Natural killer cell treated with Interleukin-12 subunit alpha and Interleukin-12 subunit beta and Interleukin-15 and Interleukin-18, amount 100 ng/mL, for 72 hours (primary cell): ENCODE results near the gene GPRC5C. TPM values are rescaled to one million over a fixed set of nuclear protein-coding genes. Genes with fewer than 3 reads are reported as not detected.

Source experiments
- ATAC-seq, 2 donors: fragments of 150-1000 bp; cut with Tn5 transposase in 1 of 2; sonication (Bioruptor Pico), chemical (Tn5 transposase) in 1 of 2; 2 replicates each; pipeline ENCODE4 v1.10.0; 2021
- DNase-seq: peaks from one replicate; pipeline ENCODE4 v3.0.0; 2022; ENCODE audit warnings: low spot score
- H3K27ac Mint-ChIP-seq, 2 donors: 1 replicate in 1 of 2; 2 replicates in 1 of 2; pipeline ENCODE4 v1.8.0; 2022; ENCODE audit warnings: mixed read lengths in 2 of 2, mild to moderate bottlenecking in 1 of 2, moderate library complexity in 1 of 2
- H3K27me3 Mint-ChIP-seq, 2 donors: 1 replicate in 1 of 2; 2 replicates in 1 of 2; pipeline ENCODE4 v1.8.0; 2022; ENCODE audit warnings: mixed read lengths in 2 of 2
- H3K36me3 Mint-ChIP-seq: one replicate; pipeline ENCODE4 v1.8.0; 2022; ENCODE audit warnings: mixed read lengths
- H3K4me1 Mint-ChIP-seq, 2 donors: 1 replicate in 1 of 2; 2 replicates in 1 of 2; pipeline ENCODE4 v1.8.0; 2022; ENCODE audit warnings: low read depth in 2 of 2, mixed read lengths in 2 of 2, mild to moderate bottlenecking in 1 of 2
- H3K4me3 Mint-ChIP-seq: one replicate; pipeline ENCODE4 v1.8.0; 2022; ENCODE audit warnings: mixed read lengths
- H3K9me3 Mint-ChIP-seq: 2 replicates; pipeline ENCODE4 v1.8.0; 2022; ENCODE audit warnings: mixed read lengths
- total RNA-seq, 2 donors: library from RNA; stranded (reverse); gene quantifications; one replicate each; pipeline ENCODE4 v1.2.3, GENCODE V29; 2022

Gene GPRC5C
- total RNA-seq, 2 donors from 2014 or later = 0.25 TPM; not detected in 1

- ATAC-seq (no peak), DNase-seq (no peak)
- Mint-ChIP-seq H3K36me3 (no peaks in the 10 kb centered on the region), H3K27me3 (peaks cover 0 to 2% of the 10 kb centered on the region in 2 donors), H3K4me1 (peaks cover 0 to 5% of the 10 kb centered on the region in 2 donors), H3K9me3 (no peaks in the 10 kb centered on the region), H3K4me3 (no peak overlapping the region), H3K27ac (no peak overlapping the region)
These were observed 17.4 kb upstream of the GPRC5C start for GRCh38 chr17:74414510-74414909.

DNA sequence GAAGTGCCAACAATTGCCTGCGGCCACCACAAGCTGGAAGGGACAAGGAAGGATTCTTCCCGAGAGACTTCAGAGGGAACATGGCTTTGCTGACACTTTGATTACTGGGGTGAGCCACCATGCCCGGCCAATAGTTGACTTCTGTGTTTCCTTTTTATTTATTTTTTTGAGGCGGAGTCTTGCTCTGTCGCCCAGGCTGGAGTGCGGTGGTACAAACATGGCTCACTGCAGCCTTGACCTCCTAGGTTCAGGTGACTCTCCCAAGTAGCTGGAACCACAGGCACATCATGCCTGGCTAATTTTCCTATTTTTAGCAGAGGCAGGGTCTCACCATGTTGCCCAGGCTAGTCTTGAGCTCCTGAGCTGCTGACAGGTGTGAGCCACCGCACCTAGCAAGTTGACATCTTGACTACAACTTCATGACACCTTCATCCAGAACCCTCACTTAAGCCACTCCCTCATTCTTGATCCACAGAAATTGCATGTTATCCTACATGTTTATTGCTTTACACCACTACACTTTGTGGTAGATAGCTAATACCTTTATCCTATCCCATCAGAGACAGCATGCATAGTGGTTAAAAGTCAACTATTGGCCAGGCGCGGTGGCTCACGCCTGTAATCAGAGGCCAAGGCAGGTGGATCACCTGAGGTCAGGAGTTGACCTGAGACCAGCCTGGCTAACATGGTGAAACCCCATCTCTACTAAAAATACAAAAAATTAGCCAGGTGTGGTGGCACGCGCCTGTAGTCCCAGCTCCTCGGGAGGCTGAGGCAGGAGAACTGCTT is 16.1 kb upstream of the GPRC5C start:
- H3K4me1 Mint-ChIP-seq = peaks cover 0 to 5% of the 10 kb centered on the region in 2 donors
- DNase-seq (no peak), ATAC-seq (no peak)
- no peak overlapping the region for H3K4me3 Mint-ChIP-seq
- peaks cover 0 to 2% of the 10 kb centered on the region in 2 donors for H3K27me3 Mint-ChIP-seq
- no peaks in the 10 kb centered on the region for H3K36me3 Mint-ChIP-seq
- no peak overlapping the region for H3K27ac Mint-ChIP-seq
- H3K9me3 Mint-ChIP-seq = no peaks in the 10 kb centered on the region

GRCh38 chr17:74417178-74418045 is 14.5 kb upstream of the GPRC5C start:
- no peak overlapping the region for H3K4me3 Mint-ChIP-seq
- DNase-seq (no peak), ATAC-seq (peak; percentile 72 to 74)
- peaks cover 1 to 2% of the 10 kb centered on the region in 2 donors for H3K27me3 Mint-ChIP-seq
- no peaks in the 10 kb centered on the region for H3K9me3 Mint-ChIP-seq
- H3K27ac Mint-ChIP-seq = no peak overlapping the region
- H3K36me3 Mint-ChIP-seq = no peaks in the 10 kb centered on the region
- H3K4me1 Mint-ChIP-seq = peaks cover 0 to 5% of the 10 kb centered on the region in 2 donors

DNA sequence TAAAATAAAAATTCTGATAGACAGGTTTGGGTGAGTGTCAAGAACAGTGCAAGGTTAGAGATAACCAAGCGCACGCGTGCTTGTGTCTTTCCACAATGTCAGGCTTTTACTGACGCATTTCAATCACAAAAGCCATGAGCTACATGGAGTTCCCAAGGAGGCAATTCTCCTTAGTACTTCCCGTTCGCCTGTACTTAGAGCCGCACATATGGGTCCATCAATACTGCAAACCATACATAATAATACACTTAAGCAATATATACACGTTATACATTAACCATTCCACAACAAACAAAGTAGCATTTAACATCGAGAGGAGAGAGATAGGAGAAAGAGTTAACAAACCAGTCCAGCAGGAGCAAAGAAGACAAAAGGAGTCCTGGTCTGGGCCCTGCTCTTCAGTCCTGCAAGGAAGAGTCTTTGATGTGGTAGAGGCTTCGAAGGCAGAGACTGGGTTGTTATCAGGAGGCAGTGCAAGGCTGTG is 11.9 kb upstream of the GPRC5C start:
- Mint-ChIP-seq H3K36me3 (no peaks in the 10 kb centered on the region), H3K4me1 (peaks cover 0 to 5% of the 10 kb centered on the region in 2 donors), H3K27me3 (peaks cover 4 to 7% of the 10 kb centered on the region in 2 donors), H3K27ac (no peak overlapping the region), H3K9me3 (no peaks in the 10 kb centered on the region), H3K4me3 (no peak overlapping the region)
- ATAC-seq (no peak), DNase-seq (no peak)

DNA sequence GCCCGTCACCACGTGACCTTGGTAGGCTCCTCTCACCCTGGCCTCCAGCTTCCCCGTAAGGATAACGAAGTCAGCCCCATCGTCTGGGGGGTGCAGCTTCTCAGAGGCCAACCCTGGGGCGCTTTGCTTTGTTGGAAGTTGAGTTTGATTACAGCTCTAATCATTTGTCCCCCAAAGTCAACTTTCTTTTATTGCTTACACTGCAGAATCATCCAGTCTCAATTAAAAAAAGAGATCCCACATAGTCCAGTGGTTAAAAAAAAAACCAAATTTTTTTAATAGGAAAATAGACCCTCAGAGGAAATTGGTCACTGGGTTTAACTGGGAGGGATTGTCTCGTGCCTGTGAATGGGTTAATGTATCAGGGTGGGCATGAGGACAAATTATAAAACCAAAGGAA is 7.8 kb upstream of the GPRC5C start:
- H3K4me3 Mint-ChIP-seq = no peak overlapping the region
- H3K36me3 Mint-ChIP-seq = no peaks in the 10 kb centered on the region
- no peak for DNase-seq
- no peak overlapping the region for H3K27ac Mint-ChIP-seq
- H3K9me3 Mint-ChIP-seq = no peaks in the 10 kb centered on the region
- no peak for ATAC-seq
- no peaks in the 10 kb centered on the region for H3K4me1 Mint-ChIP-seq
- peaks cover 11 to 17% of the 10 kb centered on the region in 2 donors for H3K27me3 Mint-ChIP-seq

- no peak for ATAC-seq
- H3K4me1 Mint-ChIP-seq = no peaks in the 10 kb centered on the region
- H3K4me3 Mint-ChIP-seq = no peak overlapping the region
- peaks cover 9 to 17% of the 10 kb centered on the region in 2 donors for H3K27me3 Mint-ChIP-seq
- H3K36me3 Mint-ChIP-seq = no peaks in the 10 kb centered on the region
- no peaks in the 10 kb centered on the region for H3K9me3 Mint-ChIP-seq
- no peak for DNase-seq
- no peak overlapping the region for H3K27ac Mint-ChIP-seq
These were observed 7.2 kb upstream of the GPRC5C start for GRCh38 chr17:74424657-74425056.

DNA sequence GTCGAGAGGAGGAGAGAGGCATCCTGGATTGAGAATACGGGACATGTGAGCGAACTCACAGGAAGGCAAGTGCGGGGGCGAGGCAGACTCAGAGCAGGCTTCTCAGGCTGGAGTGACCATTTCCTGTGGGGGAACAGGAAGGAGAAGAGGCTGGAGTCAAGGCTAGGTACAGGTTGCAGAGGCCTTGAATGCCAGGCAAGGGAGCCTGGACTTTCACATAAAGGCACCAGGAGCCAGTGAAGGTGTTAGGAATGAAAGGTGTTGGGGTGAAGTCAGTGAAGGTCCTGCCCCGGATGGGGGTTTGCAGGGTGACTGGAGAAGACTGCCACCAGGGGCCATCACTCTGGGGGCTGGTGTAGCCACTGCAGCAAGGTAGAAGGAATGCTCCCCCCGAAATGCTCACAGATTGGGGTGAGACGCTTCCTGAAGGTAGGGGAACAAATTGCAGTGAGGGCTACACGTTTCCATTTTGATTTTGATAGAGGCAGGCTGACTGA is 5.3 kb upstream of the GPRC5C start:
- no peak overlapping the region for H3K4me3 Mint-ChIP-seq
- no peaks in the 10 kb centered on the region for H3K36me3 Mint-ChIP-seq
- H3K4me1 Mint-ChIP-seq = peaks cover 0 to 2% of the 10 kb centered on the region in 2 donors
- no peak for ATAC-seq
- H3K27ac Mint-ChIP-seq = no peak overlapping the region
- H3K27me3 Mint-ChIP-seq = peaks cover 17% of the 10 kb centered on the region in 2 donors
- no peaks in the 10 kb centered on the region for H3K9me3 Mint-ChIP-seq
- no peak for DNase-seq

DNA sequence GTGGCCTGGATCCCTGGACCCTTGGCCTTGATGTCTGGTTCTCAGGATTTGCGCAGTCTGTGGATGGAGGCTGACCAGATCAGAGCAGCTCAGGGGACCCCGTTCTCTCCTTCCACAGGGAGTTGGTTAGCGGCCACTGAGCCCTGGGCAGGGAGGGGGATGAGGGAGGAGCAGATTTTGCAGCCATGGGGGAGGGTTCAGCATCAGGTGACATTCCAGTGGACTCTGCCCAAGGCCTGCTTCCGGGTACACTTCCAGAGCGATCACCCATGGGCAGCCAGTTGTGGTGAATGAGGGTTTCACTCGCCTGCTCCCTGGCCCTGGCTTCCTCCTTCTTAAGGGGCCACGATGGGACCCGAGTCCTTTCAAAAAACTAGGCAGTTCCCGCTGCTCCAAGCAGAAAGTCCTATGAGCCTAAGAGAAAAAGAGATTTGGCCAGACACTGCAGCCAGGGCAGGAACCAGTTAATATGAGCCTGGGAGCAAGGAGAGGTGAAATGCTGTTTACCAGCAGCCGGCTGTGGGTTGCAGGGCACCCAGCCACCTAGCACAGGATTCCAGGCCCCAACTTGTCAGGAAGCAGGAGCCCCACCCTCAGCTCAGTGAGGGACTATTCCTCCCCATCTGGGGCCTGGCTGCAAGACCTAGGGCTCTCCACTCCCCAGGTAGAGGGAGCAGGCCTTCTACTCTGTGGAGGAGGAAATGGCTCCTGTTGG is 4.7 kb upstream of the GPRC5C start:
- H3K27me3 Mint-ChIP-seq = peaks cover 17% of the 10 kb centered on the region in 2 donors

DNA sequence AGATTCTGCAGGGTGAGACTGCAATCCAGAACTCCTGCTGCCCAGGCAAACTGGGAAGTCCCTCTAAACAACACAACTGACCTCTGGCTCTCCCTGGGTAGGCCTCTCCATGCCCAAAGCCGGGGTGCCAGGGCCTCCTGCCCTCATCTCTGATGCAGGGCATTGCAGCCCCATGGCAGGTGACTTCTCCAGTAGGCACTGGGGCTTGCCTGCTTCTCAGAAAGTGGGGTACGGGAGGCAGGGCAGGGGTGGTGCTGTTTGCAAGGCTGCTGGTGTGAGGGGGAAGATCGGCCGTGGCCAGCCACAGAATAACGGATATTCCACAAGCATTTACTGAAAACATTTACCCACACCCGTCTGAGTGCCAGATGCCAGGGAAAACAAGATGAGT is 4.1 kb upstream of the GPRC5C start:
- no peak overlapping the region for H3K27ac Mint-ChIP-seq
- H3K4me3 Mint-ChIP-seq = no peak overlapping the region
- ATAC-seq = no peak
- no peak for DNase-seq
- peaks cover 0 to 2% of the 10 kb centered on the region in 2 donors for H3K4me1 Mint-ChIP-seq
- peaks cover 12 to 17% of the 10 kb centered on the region in 2 donors for H3K27me3 Mint-ChIP-seq
- H3K36me3 Mint-ChIP-seq = no peaks in the 10 kb centered on the region
- H3K9me3 Mint-ChIP-seq = no peaks in the 10 kb centered on the region

More for the DNA sequence above, 4.7 kb upstream of the GPRC5C start:
- Mint-ChIP-seq H3K4me1 (peaks cover 0 to 2% of the 10 kb centered on the region in 2 donors), H3K9me3 (no peaks in the 10 kb centered on the region), H3K27ac (no peak overlapping the region), H3K4me3 (no peak overlapping the region), H3K36me3 (no peaks in the 10 kb centered on the region)
- no peak for ATAC-seq
- no peak for DNase-seq

DNA sequence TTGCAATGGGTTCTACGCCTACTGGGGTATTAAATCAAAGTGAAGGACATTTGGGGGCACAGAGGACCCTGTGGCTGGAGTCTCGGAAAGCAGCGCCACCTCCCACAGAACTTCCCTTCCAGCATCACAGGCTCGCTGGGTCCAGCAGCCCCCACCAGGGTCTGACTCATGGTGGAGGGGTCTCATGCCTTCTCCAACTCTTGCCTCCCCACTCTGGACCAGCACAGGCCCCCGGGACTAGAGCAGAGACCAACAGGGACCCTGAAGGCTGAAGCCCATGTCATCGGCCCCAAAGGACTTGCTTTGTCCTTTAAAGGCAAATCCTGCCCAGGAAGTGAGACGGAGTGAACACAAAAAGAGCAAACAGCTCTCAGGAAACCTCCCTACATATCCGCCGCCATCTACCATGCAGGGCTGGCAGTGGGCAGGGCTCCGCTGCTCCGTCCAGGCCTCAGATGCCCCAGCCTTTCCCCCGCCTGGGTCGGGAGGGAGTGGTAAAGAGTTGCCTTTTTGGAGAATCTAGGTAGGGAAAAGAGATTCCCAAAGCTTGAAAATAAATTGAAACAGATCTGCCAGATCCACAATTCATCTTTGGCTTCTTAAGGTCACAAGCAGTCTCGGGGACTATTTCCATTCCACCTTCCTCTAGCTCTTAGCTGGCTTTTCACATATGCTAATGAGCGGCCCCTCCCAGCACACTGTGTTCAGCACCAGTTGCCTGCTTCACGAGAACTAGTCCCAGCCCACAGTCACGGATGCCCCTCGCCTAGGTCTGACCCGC is 2.1 kb upstream of the GPRC5C start:
- peaks cover 20% of the 10 kb centered on the region in 2 donors for H3K27me3 Mint-ChIP-seq
- no peak for DNase-seq
- peak overlapping the region; percentile 32 for H3K4me3 Mint-ChIP-seq
- ATAC-seq = peak in 1 of 2 donors; percentile 19
- H3K36me3 Mint-ChIP-seq = no peaks in the 10 kb centered on the region
- peaks cover 0 to 2% of the 10 kb centered on the region in 2 donors for H3K4me1 Mint-ChIP-seq
- no peaks in the 10 kb centered on the region for H3K9me3 Mint-ChIP-seq
- H3K27ac Mint-ChIP-seq = no peak overlapping the region

DNA sequence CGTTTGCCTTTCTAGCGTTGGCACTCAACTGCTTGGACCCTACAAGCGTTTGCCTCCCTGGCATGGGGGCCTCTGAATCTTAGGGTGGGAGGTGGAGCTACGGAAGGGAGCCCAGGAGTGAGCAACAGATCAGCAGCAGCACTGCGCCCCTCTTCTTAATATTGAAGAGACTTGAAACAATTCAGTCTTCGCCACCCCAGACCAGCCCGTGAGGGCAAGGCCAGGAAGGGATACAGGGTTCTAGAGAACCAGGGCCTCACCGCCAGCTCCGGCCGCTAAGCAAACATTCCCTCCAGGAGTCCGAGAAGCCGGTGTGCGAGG is 1.5 kb upstream of the GPRC5C start:
- Mint-ChIP-seq H3K27me3 (peaks cover 20% of the 10 kb centered on the region in 2 donors), H3K27ac (no peak overlapping the region), H3K36me3 (no peaks in the 10 kb centered on the region), H3K4me3 (peak overlapping the region; percentile 32), H3K9me3 (no peaks in the 10 kb centered on the region), H3K4me1 (peaks cover 0 to 2% of the 10 kb centered on the region in 2 donors)
- DNase-seq (no peak), ATAC-seq (no peak)

DNA sequence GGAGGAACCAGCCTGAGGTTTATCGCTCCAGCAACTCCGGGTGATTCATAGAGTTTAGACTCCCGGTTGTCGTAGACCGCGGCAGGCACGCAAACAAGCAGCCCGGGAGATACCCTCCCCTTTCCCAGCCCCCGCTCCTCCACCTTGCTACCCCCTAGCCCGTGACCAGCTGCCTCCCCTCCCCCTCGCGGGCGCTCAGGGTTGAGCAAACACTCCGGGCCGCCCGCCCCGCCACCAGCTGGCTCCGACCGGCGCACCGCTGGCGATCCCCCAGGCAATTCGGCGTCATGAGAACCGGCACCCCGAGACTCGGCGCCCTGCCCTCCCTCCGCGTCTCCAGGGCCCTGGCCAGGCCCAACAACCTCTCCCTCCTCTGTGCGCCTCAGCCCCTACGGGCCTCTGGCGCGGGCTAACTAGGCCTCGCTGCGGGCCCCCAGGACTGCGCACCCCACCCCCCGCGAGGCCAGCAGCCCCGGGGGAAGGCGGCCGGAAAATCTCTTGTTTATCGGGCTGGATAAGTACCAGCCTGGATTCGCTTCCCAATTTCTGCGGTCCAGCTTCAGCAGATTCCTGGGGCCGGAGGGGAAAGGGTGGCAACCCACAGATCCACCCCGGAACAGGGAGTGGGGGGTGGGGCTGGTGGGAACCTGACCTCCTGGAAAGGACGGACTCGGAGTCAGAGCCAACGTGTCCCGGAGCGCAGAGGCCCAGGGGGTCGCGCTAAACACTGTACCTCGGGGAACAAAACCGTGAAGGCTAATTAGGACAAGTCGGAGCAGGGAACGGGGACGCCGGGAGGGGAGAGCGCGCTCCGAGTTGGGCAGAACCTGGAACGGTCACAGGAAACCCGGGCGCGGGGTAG is 951 bp upstream of the GPRC5C start:
- ATAC-seq (peak; percentile 20 to 55), DNase-seq (no peak)

More for the DNA sequence above, 951 bp upstream of the GPRC5C start:
- peaks cover 18 to 20% of the 10 kb centered on the region in 2 donors for H3K27me3 Mint-ChIP-seq
- peak overlapping the region; percentile 65 for H3K4me3 Mint-ChIP-seq
- H3K4me1 Mint-ChIP-seq = peaks cover 0 to 2% of the 10 kb centered on the region in 2 donors
- H3K9me3 Mint-ChIP-seq = no peaks in the 10 kb centered on the region
- H3K27ac Mint-ChIP-seq = no peak overlapping the region
- no peaks in the 10 kb centered on the region for H3K36me3 Mint-ChIP-seq
